ENCODE results near the gene DRD3.

The DRD3 gene

DNA sequence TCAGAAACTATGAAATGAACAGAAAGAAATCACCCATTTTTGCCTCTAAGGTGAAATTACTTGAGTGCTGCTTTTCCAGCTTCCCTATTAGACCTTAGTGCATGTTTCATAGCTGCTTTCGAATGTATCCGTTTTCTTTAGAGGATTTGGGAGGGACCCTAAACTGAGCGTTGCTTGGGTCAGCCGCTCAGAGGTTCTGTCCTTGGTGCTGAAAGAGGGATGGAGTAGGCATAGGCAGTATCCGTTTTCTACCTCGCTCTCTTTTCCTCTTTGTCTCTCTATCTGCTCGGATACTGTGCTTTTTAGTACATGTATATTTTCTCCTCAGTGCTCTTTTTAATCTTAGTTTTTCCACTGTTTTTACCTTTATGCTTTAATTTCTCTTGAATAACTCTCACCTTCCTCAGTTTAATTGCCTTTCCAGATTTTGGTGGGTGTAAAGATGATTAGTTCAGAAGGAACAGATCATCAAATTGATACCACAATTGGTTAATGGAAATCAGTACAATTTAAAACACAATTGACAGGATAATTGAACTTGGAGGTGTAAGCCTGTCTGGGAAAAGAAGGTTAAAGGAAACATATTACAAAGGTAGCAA is at the start of gene DRD3:
DRD3 (minus strand) TSS at position 283 of the 599 bp plus-strand sequence. CDS start 7,060 bp downstream, outside the sequence.
- Histone ChIP-seq H3K4me1 (no peaks in the 10 kb centered on the region), H3K4me2 (ENCODE audit: low read length) (no peak within 1 kb of the TSS), H3K4me3 (ENCODE audit: low read depth, low read length) (no peak within 1 kb of the TSS), H3K36me3 (ENCODE audit: control insufficient read depth, insufficient read depth, low read length) (no peaks in the 10 kb centered on the region), H3K27me3 (ENCODE audit: control insufficient read depth, insufficient read depth, low read length) (no peaks in the 10 kb centered on the region), H3K9me3 (ENCODE audit: control insufficient read depth, low read length) (no peaks in the 10 kb centered on the region), H3K27ac (no peak within 1 kb of the TSS), H3K79me2 (no peaks in the 10 kb centered on the region), H3K9ac (no peak within 1 kb of the TSS), H2AFZ (no peak within 1 kb of the TSS)
- TF ChIP-seq, protein P1, sequence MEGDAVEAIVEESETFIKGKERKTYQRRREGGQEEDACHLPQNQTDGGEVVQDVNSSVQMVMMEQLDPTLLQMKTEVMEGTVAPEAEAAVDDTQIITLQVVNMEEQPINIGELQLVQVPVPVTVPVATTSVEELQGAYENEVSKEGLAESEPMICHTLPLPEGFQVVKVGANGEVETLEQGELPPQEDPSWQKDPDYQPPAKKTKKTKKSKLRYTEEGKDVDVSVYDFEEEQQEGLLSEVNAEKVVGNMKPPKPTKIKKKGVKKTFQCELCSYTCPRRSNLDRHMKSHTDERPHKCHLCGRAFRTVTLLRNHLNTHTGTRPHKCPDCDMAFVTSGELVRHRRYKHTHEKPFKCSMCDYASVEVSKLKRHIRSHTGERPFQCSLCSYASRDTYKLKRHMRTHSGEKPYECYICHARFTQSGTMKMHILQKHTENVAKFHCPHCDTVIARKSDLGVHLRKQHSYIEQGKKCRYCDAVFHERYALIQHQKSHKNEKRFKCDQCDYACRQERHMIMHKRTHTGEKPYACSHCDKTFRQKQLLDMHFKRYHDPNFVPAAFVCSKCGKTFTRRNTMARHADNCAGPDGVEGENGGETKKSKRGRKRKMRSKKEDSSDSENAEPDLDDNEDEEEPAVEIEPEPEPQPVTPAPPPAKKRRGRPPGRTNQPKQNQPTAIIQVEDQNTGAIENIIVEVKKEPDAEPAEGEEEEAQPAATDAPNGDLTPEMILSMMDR (IDR thresholded peaks at IDR 0.05): no peak

DNA sequence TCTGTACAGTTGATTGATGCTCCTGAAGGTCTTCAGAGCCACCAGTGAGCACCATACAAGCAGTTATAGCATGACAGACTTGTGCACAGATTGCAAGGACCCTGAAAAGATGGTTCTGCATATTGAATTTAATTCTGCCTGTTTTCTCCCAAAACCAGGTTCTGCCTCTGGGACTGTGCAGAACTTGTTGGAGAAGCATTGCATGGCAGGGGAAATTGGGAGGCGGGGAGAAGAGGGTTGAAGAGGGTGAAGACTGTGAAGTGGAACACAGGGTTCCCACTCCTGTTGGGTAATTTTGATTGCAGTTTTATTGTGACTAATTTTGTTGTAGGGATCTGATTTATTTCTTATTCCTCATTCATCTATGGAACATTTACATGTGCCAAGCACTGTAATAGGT is 48.2 kb upstream of the DRD3 start:
- Histone ChIP-seq H3K79me2 (no peaks in the 10 kb centered on the region), H3K9me3 (ENCODE audit: control insufficient read depth, low read length) (no peaks in the 10 kb centered on the region), H3K36me3 (ENCODE audit: control insufficient read depth, insufficient read depth, low read length) (no peaks in the 10 kb centered on the region), H3K4me1 (no peaks in the 10 kb centered on the region), H3K9ac (no peak overlapping the region), H3K4me2 (ENCODE audit: low read length) (no peak overlapping the region), H3K27ac (no peak overlapping the region), H3K4me3 (ENCODE audit: low read depth, low read length) (no peak overlapping the region), H3K27me3 (ENCODE audit: control insufficient read depth, insufficient read depth, low read length) (no peaks in the 10 kb centered on the region), H2AFZ (no peak overlapping the region)
- TF ChIP-seq, protein P1 (IDR thresholded peaks at IDR 0.05): no peak

DNA sequence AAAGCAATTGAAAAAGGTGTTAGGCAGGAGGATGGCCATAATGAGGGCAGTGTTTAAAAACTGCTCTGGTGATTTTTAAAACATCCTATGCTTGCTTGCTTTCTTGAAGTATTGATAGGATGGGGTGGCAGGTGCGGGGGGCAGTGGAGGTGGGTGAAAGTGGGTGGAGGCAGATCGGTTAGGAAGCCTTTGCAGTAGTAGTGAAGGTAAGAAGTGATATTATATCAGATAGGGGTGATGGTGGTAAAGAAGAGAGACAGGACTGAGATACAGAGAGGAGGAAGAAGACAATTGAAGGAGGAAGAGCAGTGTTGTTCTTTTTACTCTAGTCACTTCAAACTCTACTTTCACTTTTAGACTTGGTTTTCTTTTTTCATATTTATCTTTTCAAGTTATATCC is 47.5 kb upstream of the DRD3 start:
- no peaks in the 10 kb centered on the region for H3K79me2 ChIP-seq
- no peaks in the 10 kb centered on the region for H3K4me1 ChIP-seq
- no peak overlapping the region for H3K9ac ChIP-seq
- no peak overlapping the region for H3K4me2 ChIP-seq (ENCODE audit: low read length)
- TF ChIP-seq, protein P1 (IDR thresholded peaks at IDR 0.05): no peak
- H3K27ac ChIP-seq: no peak overlapping the region
- H3K27me3 ChIP-seq (ENCODE audit: control insufficient read depth, insufficient read depth, low read length): no peaks in the 10 kb centered on the region
- no peak overlapping the region for H3K4me3 ChIP-seq (ENCODE audit: low read depth, low read length)
- no peak overlapping the region for H2AFZ ChIP-seq
- no peaks in the 10 kb centered on the region for H3K36me3 ChIP-seq (ENCODE audit: control insufficient read depth, insufficient read depth, low read length)
- no peaks in the 10 kb centered on the region for H3K9me3 ChIP-seq (ENCODE audit: control insufficient read depth, low read length)

DNA sequence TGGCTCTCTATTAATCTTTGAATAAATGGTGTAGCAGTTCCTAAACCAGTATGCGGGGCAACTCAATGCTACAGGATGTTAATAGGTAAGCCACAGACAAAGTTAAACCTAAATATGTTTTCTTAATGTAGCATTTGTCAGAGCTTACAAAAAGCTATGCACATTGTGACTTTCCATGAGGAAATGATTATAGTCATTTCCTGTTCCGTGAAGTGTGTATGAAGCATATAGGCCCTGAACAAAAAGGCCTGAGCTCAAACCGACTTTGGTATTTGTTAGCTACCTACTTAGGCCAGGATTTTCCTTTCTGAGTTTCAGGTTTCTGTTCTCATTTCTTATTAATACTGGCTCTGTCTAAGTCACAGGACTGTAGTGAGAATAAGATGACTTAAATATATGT is 44.3 kb upstream of the DRD3 start:
- no peak overlapping the region for H3K27ac ChIP-seq
- H3K4me3 ChIP-seq (ENCODE audit: low read depth, low read length): no peak overlapping the region
- TF ChIP-seq, protein P1 (IDR thresholded peaks at IDR 0.05): no peak
- H3K79me2 ChIP-seq: no peaks in the 10 kb centered on the region
- no peaks in the 10 kb centered on the region for H3K4me1 ChIP-seq
- no peaks in the 10 kb centered on the region for H3K27me3 ChIP-seq (ENCODE audit: control insufficient read depth, insufficient read depth, low read length)
- H3K9ac ChIP-seq: no peak overlapping the region
- H3K9me3 ChIP-seq (ENCODE audit: control insufficient read depth, low read length): no peaks in the 10 kb centered on the region
- no peaks in the 10 kb centered on the region for H3K36me3 ChIP-seq (ENCODE audit: control insufficient read depth, insufficient read depth, low read length)
- no peak overlapping the region for H3K4me2 ChIP-seq (ENCODE audit: low read length)
- H2AFZ ChIP-seq: no peak overlapping the region

DNA sequence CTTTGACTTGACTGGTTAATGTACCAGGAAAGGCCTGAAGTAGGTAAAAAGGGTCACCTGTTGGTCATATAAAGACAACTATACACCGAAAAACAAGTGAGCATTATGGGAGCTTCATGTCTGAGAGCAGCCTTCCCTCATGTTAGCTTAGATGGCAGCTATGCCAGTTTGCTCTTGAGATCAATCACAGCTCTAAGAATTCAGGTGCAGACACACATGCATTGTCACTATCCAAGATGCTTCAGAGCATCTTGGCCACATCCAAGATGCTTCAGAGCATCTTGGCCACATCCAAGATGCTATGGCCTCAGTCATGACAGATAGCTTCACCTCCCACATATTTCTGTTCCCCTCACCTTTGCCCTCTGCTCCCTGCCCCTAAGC is 43.0 kb upstream of the DRD3 start:
- no peaks in the 10 kb centered on the region for H3K9me3 ChIP-seq (ENCODE audit: control insufficient read depth, low read length)
- H3K27ac ChIP-seq: no peak overlapping the region
- H3K4me3 ChIP-seq (ENCODE audit: low read depth, low read length): no peak overlapping the region
- H3K4me1 ChIP-seq: no peaks in the 10 kb centered on the region
- H3K4me2 ChIP-seq (ENCODE audit: low read length): no peak overlapping the region
- no peaks in the 10 kb centered on the region for H3K27me3 ChIP-seq (ENCODE audit: control insufficient read depth, insufficient read depth, low read length)
- TF ChIP-seq, protein P1 (IDR thresholded peaks at IDR 0.05): no peak
- H3K9ac ChIP-seq: no peak overlapping the region
- H3K36me3 ChIP-seq (ENCODE audit: control insufficient read depth, insufficient read depth, low read length): no peaks in the 10 kb centered on the region
- no peaks in the 10 kb centered on the region for H3K79me2 ChIP-seq
- H2AFZ ChIP-seq: no peak overlapping the region
